OCI-LY1 (cell line): ENCODE results near the gene SHMT1.
"Not testable (repeated sequence)": the region's sequence is repeated elsewhere in the genome, so short reads cannot be mapped to it uniquely, and the experiment has no call there.

Experiments used
- H2AFZ ChIP-seq: fragments of 200-600 bp; sonication (generic), shearing (Covaris generic); 2 replicates; pipeline ENCODE4 v1.6.0; 2014; ENCODE audit warnings: antibody characterized with exemption, mild to moderate bottlenecking, low read length
- H3F3A ChIP-seq: fragments of 200-600 bp; sonication (generic), shearing (Covaris generic); 2 replicates; pipeline ENCODE4 v1.6.0; 2014; ENCODE audit warnings: mild to moderate bottlenecking, antibody characterized with exemption, low read length, moderate library complexity; ENCODE audit not compliant: insufficient read depth
- H3K27ac ChIP-seq: fragments of 200-600 bp; sonication (generic); 2 replicates; pipeline ENCODE4 v1.5.1; 2014; ENCODE audit warnings: low read length, mixed run types, mild to moderate bottlenecking, low read depth; ENCODE audit not compliant: poor library complexity, severe bottlenecking
- H3K27me3 ChIP-seq: fragments of 200-600 bp; sonication (generic); 2 replicates; pipeline ENCODE4 v1.6.0; 2014; ENCODE audit warnings: antibody characterized with exemption, mild to moderate bottlenecking, low read length, moderate library complexity; ENCODE audit not compliant: insufficient read depth
- H3K36me3 ChIP-seq: fragments of 200-600 bp; sonication (generic); 2 replicates; pipeline ENCODE4 v1.6.1; 2014; ENCODE audit warnings: mild to moderate bottlenecking, antibody characterized with exemption, low read length, moderate library complexity, mixed read lengths; ENCODE audit not compliant: insufficient read depth
- H3K4me1 ChIP-seq: fragments of 200-600 bp; sonication (generic); 2 replicates; pipeline ENCODE4 v1.5.1; 2014; ENCODE audit warnings: mild to moderate bottlenecking, low read length, moderate library complexity; ENCODE audit not compliant: insufficient read depth, severe bottlenecking
- H3K4me2 ChIP-seq: fragments of 200-600 bp; sonication (generic), shearing (Covaris generic); 2 replicates; pipeline ENCODE4 v1.6.1; 2014; ENCODE audit warnings: low read length
- H3K4me3 ChIP-seq: fragments of 200-600 bp; sonication (generic); 2 replicates; pipeline ENCODE4 v1.5.1; 2014; ENCODE audit warnings: low read length, low read depth, mild to moderate bottlenecking, mixed read lengths; ENCODE audit not compliant: poor library complexity, severe bottlenecking
- H3K79me2 ChIP-seq: fragments of 200-600 bp; shearing (Covaris generic); 2 replicates; pipeline ENCODE4 v1.6.1; 2016; ENCODE audit warnings: mixed run types, low read length, mixed read lengths; ENCODE audit not compliant: insufficient read depth
- H3K9ac ChIP-seq: fragments of 200-600 bp; sonication (generic), shearing (Covaris generic); 2 replicates; pipeline ENCODE4 v1.6.1; 2014; ENCODE audit warnings: mild to moderate bottlenecking, low read length, mixed read lengths
- H3K9me2 ChIP-seq: fragments of 200-600 bp; sonication (generic), shearing (Covaris generic); 2 replicates; pipeline ENCODE4 v1.6.1; 2014; ENCODE audit warnings: low read depth, mild to moderate bottlenecking, low read length, mixed read lengths
- H3K9me3 ChIP-seq: fragments of 200-600 bp; shearing (Covaris generic); 2 replicates; pipeline ENCODE4 v1.6.1; 2014; ENCODE audit warnings: low read length, mixed read lengths
- H4K20me1 ChIP-seq: fragments of 200-600 bp; sonication (generic), shearing (Covaris generic); 2 replicates; pipeline ENCODE4 v1.6.0; 2016; ENCODE audit warnings: mild to moderate bottlenecking, low read length; ENCODE audit not compliant: insufficient read depth
- CTCF ChIP-seq: fragments of 200-600 bp; sonication (generic), shearing (Covaris generic); IDR thresholded peaks from 2 replicates; pipeline ENCODE4 v1.5.1; 2017; ENCODE audit warnings: mild to moderate bottlenecking, antibody characterized with exemption, low read length, moderate library complexity, mixed read lengths
- EZH2 ChIP-seq: fragments of 200-600 bp; sonication (generic), shearing (Covaris generic); IDR thresholded peaks from 2 replicates; pipeline ENCODE4 v1.8.0; 2017; ENCODE audit warnings: borderline replicate concordance, mixed run types, mild to moderate bottlenecking, antibody characterized with exemption, low read length, moderate library complexity, mixed read lengths

Gene SHMT1

GRCh38 chr17:18363101-18364049 is at the start of gene SHMT1:
Gene SHMT1, minus strand, starts transcription at chr17:18363550. Its CDS starts 7,569 bp downstream, at chr17:18355981.
- peaks cover 16% of the 10 kb centered on the region for H3K79me2 ChIP-seq
- TF ChIP-seq CTCF (no peak), EZH2 (no peak)
- H2AFZ ChIP-seq: no peak within 1 kb of the TSS
- H3K36me3 ChIP-seq: peaks cover 15% of the 10 kb centered on the region; the same call in 1 of the 2 replicates
- no peaks in the 10 kb centered on the region for H3K9me3 ChIP-seq
- H3F3A ChIP-seq: no peaks in the 10 kb centered on the region
- no peaks in the 10 kb centered on the region for H4K20me1 ChIP-seq
- H3K9ac ChIP-seq: peak within 1 kb of the TSS; percentile 80
- no peaks in the 10 kb centered on the region for H3K9me2 ChIP-seq
- H3K4me1 ChIP-seq: peaks cover 11% of the 10 kb centered on the region
- H3K4me3 ChIP-seq: peak within 1 kb of the TSS; percentile 71
- peak within 1 kb of the TSS; percentile 97 for H3K4me2 ChIP-seq
- H3K27me3 ChIP-seq: no peaks in the 10 kb centered on the region
- peak within 1 kb of the TSS; percentile 31 for H3K27ac ChIP-seq

DNA sequence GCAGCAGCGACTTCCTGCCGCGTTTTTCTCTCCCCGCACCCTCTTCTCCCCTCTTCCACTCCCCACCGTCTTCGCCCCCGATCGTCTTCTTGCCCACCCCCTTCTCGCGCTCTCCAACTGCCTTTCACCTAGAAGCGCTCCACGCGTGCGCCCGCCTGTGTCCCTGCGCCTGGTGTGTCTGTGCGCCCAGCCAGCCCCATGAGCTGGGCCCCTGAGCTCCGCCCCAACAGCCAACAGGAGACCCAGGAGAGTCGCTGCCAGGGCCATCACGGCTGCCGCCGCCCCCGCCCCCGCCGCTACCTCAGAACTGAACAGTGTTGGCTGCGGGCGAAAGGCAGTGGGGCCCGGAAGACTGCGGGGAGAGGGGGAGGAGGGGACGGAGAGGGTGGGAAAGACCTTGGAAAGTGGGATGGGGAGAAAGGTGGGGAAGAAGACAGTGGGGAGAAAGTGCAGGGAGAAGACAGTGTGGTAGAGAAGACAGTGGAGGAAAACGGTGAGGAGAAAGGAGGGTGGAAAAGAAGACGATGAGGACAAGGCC is 48.7 kb upstream of the SHMT1 start:
- not testable (repeated sequence) for H3K27ac ChIP-seq, H3K27me3 ChIP-seq, H3K79me2 ChIP-seq, H3F3A ChIP-seq, H4K20me1 ChIP-seq, H2AFZ ChIP-seq, H3K9me2 ChIP-seq, H3K36me3 ChIP-seq, H3K9me3 ChIP-seq
- H3K4me1 ChIP-seq: peaks cover 10% of the 10 kb centered on the region
- peak overlapping the region; percentile 58; the same call in 1 of the 2 replicates for H3K9ac ChIP-seq
- peak overlapping the region; percentile 58 for H3K4me3 ChIP-seq
- H3K4me2 ChIP-seq: 0 out of 2 replicates have a peak overlapping the region, but pooled peaks have one; percentile 42

- Histone ChIP-seq H3K4me1 (peaks cover 10% of the 10 kb centered on the region), H3K4me3 (peak overlapping the region; percentile 58), H3K9ac (peak overlapping the region; percentile 58; the same call in 1 of the 2 replicates), H3K4me2 (peak overlapping the region; percentile 42; the same call in 1 of the 2 replicates)
- not testable (repeated sequence) for H3K27ac ChIP-seq, H3F3A ChIP-seq, H3K36me3 ChIP-seq, H3K9me3 ChIP-seq, H4K20me1 ChIP-seq, H3K79me2 ChIP-seq, H3K27me3 ChIP-seq, H2AFZ ChIP-seq, H3K9me2 ChIP-seq
Measured at GRCh38 chr17:18411377-18411864, 48.1 kb upstream of the SHMT1 start.

DNA sequence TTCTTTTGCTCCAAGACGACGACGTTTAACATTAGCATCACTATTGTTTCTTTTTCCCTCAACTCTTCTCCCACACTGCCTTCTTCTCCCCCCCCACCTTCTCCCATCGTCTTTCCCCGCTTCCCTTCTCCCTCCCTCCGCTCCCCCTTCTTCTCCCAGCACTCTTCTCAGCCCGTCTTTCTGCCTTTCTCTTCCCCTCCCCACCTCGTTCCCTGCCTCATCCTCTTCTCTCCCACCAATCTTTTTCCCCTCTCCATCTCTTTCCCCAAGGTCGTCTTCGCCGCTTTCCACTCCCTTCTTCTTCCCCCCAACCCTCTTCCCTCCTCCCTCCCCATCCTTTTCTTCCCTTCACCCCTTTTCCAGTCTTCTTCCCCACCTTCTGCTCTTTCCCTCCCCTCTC is 47.4 kb upstream of the SHMT1 start:
- H3K79me2 ChIP-seq, H3K27ac ChIP-seq, H3F3A ChIP-seq, H4K20me1 ChIP-seq, H3K9me2 ChIP-seq, H3K9me3 ChIP-seq, H3K27me3 ChIP-seq, H2AFZ ChIP-seq, H3K9ac ChIP-seq, H3K36me3 ChIP-seq: not testable (repeated sequence)
- peaks cover 10% of the 10 kb centered on the region for H3K4me1 ChIP-seq
- H3K4me2 ChIP-seq: peak overlapping the region; percentile 39; the same call in 1 of the 2 replicates
- peak overlapping the region; percentile 38 for H3K4me3 ChIP-seq

DNA sequence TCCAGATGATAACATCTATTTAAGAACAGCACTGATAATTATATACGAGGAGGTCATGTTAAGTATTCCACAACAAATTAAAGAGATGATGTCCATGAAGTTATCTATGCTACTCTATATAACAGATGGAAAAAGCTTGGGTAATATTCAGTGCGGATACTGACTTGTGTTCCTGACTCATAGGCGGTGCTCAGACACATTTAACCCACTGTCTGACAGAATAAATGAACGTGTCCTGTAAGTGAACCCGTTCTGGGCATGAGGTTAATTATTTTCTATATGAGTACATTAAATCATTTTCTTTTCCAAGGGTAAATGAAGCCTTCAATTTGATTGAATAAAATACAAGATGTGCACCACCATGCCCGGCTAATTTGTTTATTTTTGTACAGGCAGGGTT is 46.0 kb upstream of the SHMT1 start:
- H2AFZ ChIP-seq, H3K4me3 ChIP-seq, H3K9ac ChIP-seq, H3F3A ChIP-seq, H3K36me3 ChIP-seq, H3K27ac ChIP-seq, H3K79me2 ChIP-seq, H3K27me3 ChIP-seq, H4K20me1 ChIP-seq, H3K9me2 ChIP-seq, H3K9me3 ChIP-seq: not testable (repeated sequence)
- peaks cover 10% of the 10 kb centered on the region for H3K4me1 ChIP-seq
- peak overlapping the region; percentile 29; the same call in 1 of the 2 replicates for H3K4me2 ChIP-seq

DNA sequence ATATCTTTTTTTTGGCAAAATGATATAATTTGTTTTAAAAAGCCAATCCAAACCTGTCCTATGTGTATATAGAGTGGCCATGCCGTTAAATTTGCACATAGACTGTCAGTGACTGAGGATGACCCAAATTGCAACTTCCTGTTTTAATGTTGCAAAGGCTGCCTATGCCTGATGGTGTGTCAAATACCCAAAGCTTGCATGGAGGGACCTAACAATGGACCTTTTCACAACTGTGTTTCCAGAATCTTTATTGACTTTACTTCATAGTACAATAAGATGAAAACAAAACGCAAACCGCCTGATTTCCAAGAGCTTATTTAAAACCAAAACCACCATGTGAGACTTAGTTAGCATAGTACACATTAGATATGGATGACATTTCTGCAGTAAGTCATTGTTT is 45.6 kb upstream of the SHMT1 start:
- H3K9me2 ChIP-seq, H4K20me1 ChIP-seq, H3K36me3 ChIP-seq, H3K4me3 ChIP-seq, H3K79me2 ChIP-seq, H2AFZ ChIP-seq, H3K27ac ChIP-seq, H3K9me3 ChIP-seq, H3K27me3 ChIP-seq, H3F3A ChIP-seq, H3K9ac ChIP-seq: not testable (repeated sequence)
- peaks cover 10% of the 10 kb centered on the region for H3K4me1 ChIP-seq
- peak overlapping the region; percentile 29; the same call in 1 of the 2 replicates for H3K4me2 ChIP-seq
